ENCODE measurements around the gene AIRE.
"Not testable (repeated sequence)": the region's sequence is repeated elsewhere in the genome, so short reads cannot be mapped to it uniquely, and the experiment has no call there.

Gene AIRE

GRCh38 chr21:44300262-44300959 lies 14.7 kb downstream of the AIRE start:
- Histone ChIP-seq H3K4me3 (ENCODE audit: low read length in 2 of 2) (peak overlapping the region; percentile 82 to 89), H3K27me3 (ENCODE audit: control insufficient read depth in 3 of 3, insufficient read depth in 3 of 3, low read depth in 1 of 3, low read length in 3 of 3) (peaks cover 0 to 10% (median 6%) of the 10 kb centered on the region in 3 experiments), H3K4ac (ENCODE audit: low read length) (no peak overlapping the region), H3K23ac (ENCODE audit: low read depth, low read length, poor library complexity) (no peak overlapping the region), H3K36me3 (replicated peaks in 1 of 2; ENCODE audit: control insufficient read depth in 2 of 2, insufficient read depth in 2 of 2, low read length in 2 of 2) (no peaks in the 10 kb centered on the region), H4K91ac (ENCODE audit: low read depth, low read length, poor library complexity) (no peak overlapping the region), H2BK5ac (ENCODE audit: low read length) (peak overlapping the region; percentile 39), H2BK120ac (ENCODE audit: low read depth, low read length) (no peak overlapping the region), H3K4me1 (ENCODE audit: control insufficient read depth in 2 of 2, insufficient read depth in 1 of 2, low read depth in 1 of 2, low read length in 2 of 2) (peaks cover 23 to 27% of the 10 kb centered on the region in 2 donors), H4K8ac (ENCODE audit: low read depth, low read length) (no peak overlapping the region), H3K9me3 (replicated peaks in 1 of 2; ENCODE audit: control insufficient read depth in 2 of 2, insufficient read depth in 1 of 2, low read depth in 1 of 2, low read length in 2 of 2) (peaks cover 0 to 2% of the 10 kb centered on the region in 2 donors), H2AFZ (ENCODE audit: low read length) (peak overlapping the region; percentile 98), H2AK5ac (ENCODE audit: low read depth, low read length) (peak overlapping the region; percentile 56), H2BK15ac (ENCODE audit: low read length) (peak overlapping the region; percentile 89), H3K79me1 (ENCODE audit: low read depth, low read length) (peaks cover 11% of the 10 kb centered on the region), H3K4me2 (ENCODE audit: insufficient read depth, low read length, poor library complexity, severe bottlenecking) (peak overlapping the region; percentile 66), H3K14ac (ENCODE audit: low read length) (peak overlapping the region; percentile 94), H3K9ac (ENCODE audit: low read depth, low read length, poor library complexity) (peak overlapping the region; percentile 84), H2BK12ac (ENCODE audit: low read length) (no peak overlapping the region), H3K27ac (replicated peaks; ENCODE audit: low read length) (no peak overlapping the region), H3K18ac (ENCODE audit: low read length) (peak overlapping the region; percentile 93)
- no CpG with 5 or more reads among the region's 67 CpGs for WGBS, 2 donors (ENCODE audit: extremely low coverage in 2 of 2, insufficient read length in 2 of 2, insufficient replicate concordance in 1 of 2)
- DNase-seq (ENCODE audit: low spot score), result no peak

- no peak overlapping the region for H4K8ac ChIP-seq (ENCODE audit: low read depth, low read length)
- H3K14ac ChIP-seq (ENCODE audit: low read length), result no peak overlapping the region
- peak overlapping the region in 1 of 2 donors; percentile 82 for H3K4me3 ChIP-seq (ENCODE audit: low read length in 2 of 2)
- peak overlapping the region; percentile 32 for H3K9ac ChIP-seq (ENCODE audit: low read depth, low read length, poor library complexity)
- H2AFZ ChIP-seq (ENCODE audit: low read length), result no peak overlapping the region
- no CpG with 5 or more reads among the region's 13 CpGs for WGBS, 2 donors (ENCODE audit: extremely low coverage in 2 of 2, insufficient read length in 2 of 2, insufficient replicate concordance in 1 of 2)
- H3K27ac ChIP-seq (replicated peaks; ENCODE audit: low read length), result no peak overlapping the region
- H3K4me1 ChIP-seq (ENCODE audit: control insufficient read depth in 2 of 2, insufficient read depth in 1 of 2, low read depth in 1 of 2, low read length in 2 of 2), result peaks cover 22 to 23% of the 10 kb centered on the region in 2 donors
- no peaks in the 10 kb centered on the region for H3K36me3 ChIP-seq (replicated peaks in 1 of 2; ENCODE audit: control insufficient read depth in 2 of 2, insufficient read depth in 2 of 2, low read length in 2 of 2)
- no peak overlapping the region for H2BK120ac ChIP-seq (ENCODE audit: low read depth, low read length)
- no peak overlapping the region for H4K91ac ChIP-seq (ENCODE audit: low read depth, low read length, poor library complexity)
- H2BK15ac ChIP-seq (ENCODE audit: low read length), result no peak overlapping the region
- H2BK12ac ChIP-seq (ENCODE audit: low read length), result no peak overlapping the region
- peak overlapping the region; percentile 66 for H3K4me2 ChIP-seq (ENCODE audit: insufficient read depth, low read length, poor library complexity, severe bottlenecking)
- H3K79me1 ChIP-seq (ENCODE audit: low read depth, low read length), result peaks cover 11% of the 10 kb centered on the region
- H3K23ac ChIP-seq (ENCODE audit: low read depth, low read length, poor library complexity), result peak overlapping the region; percentile 58
- H3K27me3 ChIP-seq (ENCODE audit: control insufficient read depth in 3 of 3, insufficient read depth in 3 of 3, low read depth in 1 of 3, low read length in 3 of 3), result peaks cover 0 to 10% (median 0%) of the 10 kb centered on the region in 3 experiments
- H3K9me3 ChIP-seq (replicated peaks in 1 of 2; ENCODE audit: control insufficient read depth in 2 of 2, insufficient read depth in 1 of 2, low read depth in 1 of 2, low read length in 2 of 2), result peaks cover 0 to 2% of the 10 kb centered on the region in 2 donors
- no peak overlapping the region for H3K18ac ChIP-seq (ENCODE audit: low read length)
- no peak overlapping the region for H2BK5ac ChIP-seq (ENCODE audit: low read length)
- no peak overlapping the region for H2AK5ac ChIP-seq (ENCODE audit: low read depth, low read length)
- DNase-seq (ENCODE audit: low spot score), result no peak
- no peak overlapping the region for H3K4ac ChIP-seq (ENCODE audit: low read length)
Observed at GRCh38 chr21:44301141-44301540, 15.5 kb downstream of the AIRE start.

- DNase-seq (ENCODE audit: low spot score), result no peak
- H3K27me3 ChIP-seq (ENCODE audit: control insufficient read depth in 3 of 3, insufficient read depth in 3 of 3, low read depth in 1 of 3, low read length in 3 of 3), result peaks cover 0 to 10% (median 0%) of the 10 kb centered on the region in 3 experiments
- H2BK15ac ChIP-seq (ENCODE audit: low read length), result peak overlapping the region; percentile 27
- no peak overlapping the region for H3K4ac ChIP-seq (ENCODE audit: low read length)
- peak overlapping the region; percentile 83 for H2AK5ac ChIP-seq (ENCODE audit: low read depth, low read length)
- no peak overlapping the region for H3K14ac ChIP-seq (ENCODE audit: low read length)
- peaks cover 0 to 2% of the 10 kb centered on the region in 2 donors for H3K9me3 ChIP-seq (replicated peaks in 1 of 2; ENCODE audit: control insufficient read depth in 2 of 2, insufficient read depth in 1 of 2, low read depth in 1 of 2, low read length in 2 of 2)
- H2AFZ ChIP-seq (ENCODE audit: low read length), result no peak overlapping the region
- H4K8ac ChIP-seq (ENCODE audit: low read depth, low read length), result no peak overlapping the region
- H3K4me2 ChIP-seq (ENCODE audit: insufficient read depth, low read length, poor library complexity, severe bottlenecking), result no peak overlapping the region
- no peak overlapping the region for H3K9ac ChIP-seq (ENCODE audit: low read depth, low read length, poor library complexity)
- no peak overlapping the region for H2BK12ac ChIP-seq (ENCODE audit: low read length)
- no peak overlapping the region for H4K91ac ChIP-seq (ENCODE audit: low read depth, low read length, poor library complexity)
- peaks cover 27% of the 10 kb centered on the region in 2 donors for H3K4me1 ChIP-seq (ENCODE audit: control insufficient read depth in 2 of 2, insufficient read depth in 1 of 2, low read depth in 1 of 2, low read length in 2 of 2)
- peak overlapping the region; percentile 68 for H2BK5ac ChIP-seq (ENCODE audit: low read length)
- WGBS, 2 donors (ENCODE audit: extremely low coverage in 2 of 2, insufficient read length in 2 of 2, insufficient replicate concordance in 1 of 2), result no CpG with 5 or more reads among the region's 9 CpGs
- H3K23ac ChIP-seq (ENCODE audit: low read depth, low read length, poor library complexity), result no peak overlapping the region
- H3K79me1 ChIP-seq (ENCODE audit: low read depth, low read length), result peaks cover 11% of the 10 kb centered on the region
- no peak overlapping the region for H3K4me3 ChIP-seq (ENCODE audit: low read length in 2 of 2)
- no peak overlapping the region for H3K18ac ChIP-seq (ENCODE audit: low read length)
- peaks cover 0 to 4% of the 10 kb centered on the region in 2 donors for H3K36me3 ChIP-seq (replicated peaks in 1 of 2; ENCODE audit: control insufficient read depth in 2 of 2, insufficient read depth in 2 of 2, low read length in 2 of 2)
- no peak overlapping the region for H3K27ac ChIP-seq (replicated peaks; ENCODE audit: low read length)
- H2BK120ac ChIP-seq (ENCODE audit: low read depth, low read length), result no peak overlapping the region
Observed at GRCh38 chr21:44301961-44302406, 16.3 kb downstream of the AIRE start.

- Histone ChIP-seq H3K4me1 (ENCODE audit: control insufficient read depth in 2 of 2, insufficient read depth in 1 of 2, low read depth in 1 of 2, low read length in 2 of 2) (peaks cover 29 to 33% of the 10 kb centered on the region in 2 donors), H3K4ac (ENCODE audit: low read length) (peak overlapping the region; percentile 41), H2BK5ac (ENCODE audit: low read length) (peak overlapping the region; percentile 68), H3K27me3 (ENCODE audit: control insufficient read depth in 3 of 3, insufficient read depth in 3 of 3, low read depth in 1 of 3, low read length in 3 of 3) (peaks cover 0 to 10% (median 0%) of the 10 kb centered on the region in 3 experiments), H3K18ac (ENCODE audit: low read length) (peak overlapping the region; percentile 19), H2AK5ac (ENCODE audit: low read depth, low read length) (peak overlapping the region; percentile 83), H3K9ac (ENCODE audit: low read depth, low read length, poor library complexity) (peak overlapping the region; percentile 12), H3K23ac (ENCODE audit: low read depth, low read length, poor library complexity) (peak overlapping the region; percentile 86), H3K79me1 (ENCODE audit: low read depth, low read length) (peaks cover 11% of the 10 kb centered on the region)
- not testable (repeated sequence) for H3K36me3 ChIP-seq (replicated peaks in 1 of 2; ENCODE audit: control insufficient read depth in 2 of 2, insufficient read depth in 2 of 2, low read length in 2 of 2); H2AFZ ChIP-seq (ENCODE audit: low read length); H3K9me3 ChIP-seq (replicated peaks in 1 of 2; ENCODE audit: control insufficient read depth in 2 of 2, insufficient read depth in 1 of 2, low read depth in 1 of 2, low read length in 2 of 2); H3K27ac ChIP-seq (replicated peaks; ENCODE audit: low read length); H2BK12ac ChIP-seq (ENCODE audit: low read length); H3K14ac ChIP-seq (ENCODE audit: low read length); H4K91ac ChIP-seq (ENCODE audit: low read depth, low read length, poor library complexity); H3K4me3 ChIP-seq (ENCODE audit: low read length in 2 of 2); H4K8ac ChIP-seq (ENCODE audit: low read depth, low read length); H2BK120ac ChIP-seq (ENCODE audit: low read depth, low read length); H2BK15ac ChIP-seq (ENCODE audit: low read length); DNase-seq (ENCODE audit: low spot score); H3K4me2 ChIP-seq (ENCODE audit: insufficient read depth, low read length, poor library complexity, severe bottlenecking)
- no CpG with 5 or more reads among the region's 23 CpGs for WGBS, 2 donors (ENCODE audit: extremely low coverage in 2 of 2, insufficient read length in 2 of 2, insufficient replicate concordance in 1 of 2)
Observed at GRCh38 chr21:44302573-44303401, 17.1 kb downstream of the AIRE start.

All from neuronal stem cell (in vitro differentiated cells).